WTC11 (cell line): ENCODE data around the gene IZUMO1. TPM values are rescaled to one million over a fixed set of nuclear protein-coding genes. Genes with fewer than 3 reads are reported as not detected.

Experiments
- ATAC-seq: fragments of 200-7000 bp; cut with Tn5 transposase; 2 replicates; pipeline ENCODE4 v1.10.0; 2021; ENCODE audit warnings: mild to moderate bottlenecking, moderate library complexity
- CTCF ChIA-PET: fragments of 300-600 bp; sonication (Branson Sonifier 250); formaldehyde crosslinking; loops from one replicate; lab custom pipeline; 2021; ENCODE audit warnings: antibody characterized with exemption; lab: Charles Lee
- POLR2A ChIA-PET: fragments of 350-600 bp; sonication (Branson Sonifier 250); formaldehyde crosslinking; loops from one replicate; lab custom pipeline; 2021; ENCODE audit warnings: antibody characterized with exemption; lab: Charles Lee
- DNase-seq: peaks from one replicate; pipeline ENCODE4 v3.0.0; 2021; ENCODE audit warnings: low spot score
- H3K27ac Mint-ChIP-seq: 2 replicates; pipeline ENCODE4 v1.8.0; 2021; ENCODE audit warnings: mixed read lengths
- H3K27me3 Mint-ChIP-seq: 2 replicates; pipeline ENCODE4 v1.8.0; 2021; ENCODE audit warnings: low read depth, mild to moderate bottlenecking, moderate library complexity, mixed read lengths
- H3K36me3 Mint-ChIP-seq: 2 replicates; pipeline ENCODE4 v1.8.0; 2021; ENCODE audit warnings: mixed read lengths
- H3K4me1 Mint-ChIP-seq: 2 replicates; pipeline ENCODE4 v1.8.0; 2022; ENCODE audit warnings: mixed read lengths
- H3K4me3 Mint-ChIP-seq: 2 replicates; pipeline ENCODE4 v1.8.0; 2021; ENCODE audit warnings: mild to moderate bottlenecking, moderate library complexity, mixed read lengths
- H3K9me3 Mint-ChIP-seq: 2 replicates; pipeline ENCODE4 v1.8.0; 2021; ENCODE audit warnings: mixed read lengths
- CTCF ChIP-seq: fragments of 200-600 bp; IDR thresholded peaks from 2 replicates; pipeline ENCODE4 v1.8.0; 2022; ENCODE audit warnings: antibody characterized with exemption
- ESRRA ChIP-seq: sonication (generic); formaldehyde crosslinking; IDR thresholded peaks from 2 replicates; pipeline ENCODE4 v1.8.1; 2022; ENCODE audit warnings: mild to moderate bottlenecking, missing genetic modification reagents, borderline replicate concordance
- ETV6 ChIP-seq: sonication (generic); formaldehyde crosslinking; IDR thresholded peaks from 2 replicates; pipeline ENCODE4 v1.8.1; 2022; ENCODE audit warnings: mild to moderate bottlenecking, missing genetic modification reagents
- FOXJ3 ChIP-seq: sonication (generic); formaldehyde crosslinking; IDR thresholded peaks from 2 replicates; pipeline ENCODE4 v1.9.0; 2021; ENCODE audit warnings: missing genetic modification reagents, mild to moderate bottlenecking, borderline replicate concordance
- JAZF1 ChIP-seq: fragments of 250-450 bp; sonication (Bioruptor Pico); IDR thresholded peaks from 2 replicates; pipeline ENCODE4 v1.9.0; 2021; ENCODE audit warnings: moderate library complexity, mild to moderate bottlenecking, inconsistent platforms
- MLX ChIP-seq: sonication (generic); formaldehyde crosslinking; IDR thresholded peaks from 2 replicates; pipeline ENCODE4 v1.8.1; 2023; ENCODE audit warnings: mild to moderate bottlenecking, missing genetic modification reagents, moderate library complexity
- NR2C2 ChIP-seq: sonication (generic); formaldehyde crosslinking; IDR thresholded peaks from 2 replicates; pipeline ENCODE4 v1.8.0; 2022; ENCODE audit warnings: mild to moderate bottlenecking, missing genetic modification reagents
- RELA ChIP-seq: sonication (generic); formaldehyde crosslinking; IDR thresholded peaks from 2 replicates; pipeline ENCODE4 v1.8.1; 2022; ENCODE audit warnings: missing genetic modification reagents, mild to moderate bottlenecking, borderline replicate concordance
- SMAD3 ChIP-seq: sonication (generic); formaldehyde crosslinking; IDR thresholded peaks from 2 replicates; pipeline ENCODE4 v1.8.0; 2022; ENCODE audit warnings: missing genetic modification reagents, mild to moderate bottlenecking, borderline replicate concordance
- SMAD4 ChIP-seq: sonication (generic); formaldehyde crosslinking; IDR thresholded peaks from 2 replicates; pipeline ENCODE4 v1.8.0; 2022; ENCODE audit warnings: mild to moderate bottlenecking, missing genetic modification reagents
- SOX15 ChIP-seq: fragments of 250-450 bp; sonication (Bioruptor Pico); IDR thresholded peaks from 2 replicates; pipeline ENCODE4 v1.9.0; 2021; ENCODE audit warnings: mild to moderate bottlenecking
- TP53 ChIP-seq: sonication (generic); formaldehyde crosslinking; IDR thresholded peaks from 2 replicates; pipeline ENCODE4 v1.8.1; 2023; ENCODE audit warnings: mild to moderate bottlenecking, missing genetic modification reagents
- ZBTB21 ChIP-seq: sonication (generic); formaldehyde crosslinking; IDR thresholded peaks from 2 replicates; pipeline ENCODE4 v1.8.1; 2023; ENCODE audit warnings: mild to moderate bottlenecking, missing genetic modification reagents, borderline replicate concordance
- total RNA-seq: library from RNA; stranded (reverse); gene quantifications from 3 replicates; pipeline ENCODE4 v1.2.3, GENCODE V29; 2021

IZUMO1 gene
- total RNA-seq, 1 experiment from 2014 or later = 2.2 TPM

DNA sequence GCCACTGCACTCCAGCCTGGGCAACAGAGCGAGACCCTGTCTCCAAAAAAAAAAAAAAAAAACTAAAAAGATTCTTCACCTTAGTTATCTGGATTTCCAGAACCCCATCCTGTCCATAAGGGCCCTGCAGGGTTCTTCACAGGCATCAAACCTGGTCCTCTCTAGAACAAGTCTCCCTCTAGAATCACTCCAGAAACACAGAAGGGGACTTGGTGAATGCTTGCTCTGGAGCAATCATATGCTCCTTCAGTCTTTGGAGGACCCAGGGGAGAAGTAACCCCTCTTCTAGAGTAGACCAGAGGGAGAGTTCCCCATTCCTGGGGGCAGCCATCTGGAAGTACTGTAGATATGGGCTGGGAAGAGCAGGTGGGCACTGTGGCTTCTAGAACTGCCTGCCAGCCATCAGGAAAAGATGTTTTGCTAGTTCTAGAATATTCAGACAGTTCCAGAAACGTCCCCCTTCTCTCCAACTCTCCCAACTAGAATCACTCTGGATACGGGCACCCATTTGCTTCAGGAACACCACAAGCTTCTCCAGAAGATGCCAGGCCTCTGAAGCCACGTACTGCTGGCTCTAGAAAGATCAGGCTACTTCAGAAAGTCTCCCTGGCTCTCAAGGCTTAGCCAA lies 3.0 kb upstream of the IZUMO1 start:
- CTCF ChIA-PET = no interaction called here
- H3K4me3 Mint-ChIP-seq = no peak overlapping the region
- H3K27me3 Mint-ChIP-seq = peaks cover 14% of the 10 kb centered on the region
- no peak overlapping the region for H3K27ac Mint-ChIP-seq
- H3K36me3 Mint-ChIP-seq = peaks cover 18% of the 10 kb centered on the region; the same call in 1 of the 2 replicates
- H3K4me1 Mint-ChIP-seq = peaks cover 43% of the 10 kb centered on the region
- DNase-seq (no peak), ATAC-seq (no peak)
- POLR2A ChIA-PET = no interaction called here
- H3K9me3 Mint-ChIP-seq = no peaks in the 10 kb centered on the region
- TF ChIP-seq TP53 (CRISPR knock-in tag) = no peak
- no peak for TF ChIP-seq JAZF1
- TF ChIP-seq ZBTB21 = no peak

GRCh38 chr19:48746110-48746509 lies 599 bp downstream of the IZUMO1 start:
- H3K36me3 Mint-ChIP-seq = peaks cover 16% of the 10 kb centered on the region; the same call in 1 of the 2 replicates
- H3K27me3 Mint-ChIP-seq = peaks cover 22% of the 10 kb centered on the region
- peak overlapping the region; percentile 97 for H3K27ac Mint-ChIP-seq
- no peak for ATAC-seq
- H3K4me1 Mint-ChIP-seq = peaks cover 28% of the 10 kb centered on the region
- peak overlapping the region; percentile 71 for H3K4me3 Mint-ChIP-seq
- no peaks in the 10 kb centered on the region for H3K9me3 Mint-ChIP-seq
- no peak for TF ChIP-seq ETV6 (CRISPR knock-in tag)
- TF ChIP-seq SMAD3 (CRISPR knock-in tag) = no peak
- TF ChIP-seq SMAD4 = no peak
- no peak for TF ChIP-seq CTCF
- no peak for TF ChIP-seq SOX15 (CRISPR knock-in tag)
- POLR2A ChIA-PET = interaction anchor here (1.1 to 1.5 kb wide), 3 partner anchors 21 to 50 kb away, joined by 3 to 5 read pairs (median 5); partner anchors contain the start of gene FUT2
- DNase-seq = no peak
- CTCF ChIA-PET = interaction anchor here (1.0 to 3.4 kb wide), 9 partner anchors 8 to 247 kb away, joined by 3 to 14 read pairs (median 5); partner anchors contain the start of genes CA11, FUT2, GYS1 and RUVBL2

- Mint-ChIP-seq H3K4me1 (peaks cover 29% of the 10 kb centered on the region), H3K27ac (peak overlapping the region; percentile 79; the same call in 1 of the 2 replicates), H3K4me3 (peak overlapping the region; percentile 71), H3K27me3 (peaks cover 29% of the 10 kb centered on the region), H3K9me3 (no peaks in the 10 kb centered on the region), H3K36me3 (peaks cover 11% of the 10 kb centered on the region; the same call in 1 of the 2 replicates)
- CTCF ChIA-PET = interaction anchor here (1.3 to 3.4 kb wide), 3 partner anchors 100 to 248 kb away, joined by 3 to 11 read pairs (median 5); partner anchors contain the start of genes CA11, GYS1 and RUVBL2
- TF ChIP-seq FOXJ3 (CRISPR knock-in tag) (no peak), NR2C2 (CRISPR knock-in tag) (no peak)
- POLR2A ChIA-PET = interaction anchor here (1.1 to 1.5 kb wide), 2 partner anchors 20 to 34 kb away, joined by 3 to 5 read pairs; no protein-coding TSS in a partner anchor
- DNase-seq (peak; percentile 70), ATAC-seq (peak; percentile 55)
Measured at GRCh38 chr19:48745208-48745995, 1.3 kb downstream of the IZUMO1 start.

- Mint-ChIP-seq H3K4me3 (peak overlapping the region; percentile 54; the same call in 1 of the 2 replicates), H3K4me1 (peaks cover 46% of the 10 kb centered on the region), H3K27ac (0 out of 2 replicates have a peak overlapping the region, but pooled peaks have one; percentile 53), H3K9me3 (no peaks in the 10 kb centered on the region), H3K36me3 (no peaks in the 10 kb centered on the region), H3K27me3 (peaks cover 43% of the 10 kb centered on the region)
- no peak for TF ChIP-seq RELA (CRISPR knock-in tag)
- TF ChIP-seq MLX = no peak
- TF ChIP-seq ESRRA (CRISPR knock-in tag) = no peak
- no peak for TF ChIP-seq SMAD4
- no peak for ATAC-seq
- CTCF ChIA-PET = interaction anchor here (0.6 to 5.7 kb wide), 4 partner anchors 28 to 486 kb away, joined by 3 to 49 read pairs (median 4); partner anchors contain the start of gene CA11
- POLR2A ChIA-PET = no interaction called here
- no peak for DNase-seq
Measured at GRCh38 chr19:48742096-48742495, 4.6 kb downstream of the IZUMO1 start.
